K562 treated with DMSO at 1 percent for 12 hours (cell line): Measurements from ENCODE around the gene LGALS13. TPM values are rescaled to one million over a fixed set of nuclear protein-coding genes. Genes with fewer than 3 reads are reported as not detected.

ENCODE experiments used
- total RNA-seq: library from RNA; unstranded; fragments of 300-600 nt; gene quantifications from 2 replicates; pipeline ENCODE4 v1.2.3, GENCODE V29; 2022; ENCODE audit not compliant: insufficient read depth

LGALS13 gene
- total RNA-seq: 3.8 TPM in 1 of 2 replicates, not detected in the other

GRCh38 chr19:39602224-39602623, at the start of gene LGALS13:
Gene LGALS13 (plus strand): TSS chr19:39602524. CDS start chr19:39602569, 45 bp downstream.

GRCh38 chr19:39655613-39656012, 53.3 kb downstream of the LGALS13 start, which contains the start of gene LGALS16:
Gene LGALS16 (plus strand): TSS chr19:39655913. CDS start chr19:39655962, 49 bp downstream.

Other genes starting within 250 kb of the LGALS13 start
- 36.9 and 49.1 TPM in 2 replicates for gene PAF1, start 211.4 kb upstream of the LGALS13 start, total RNA-seq
- 19.4 and 29.2 TPM in 2 replicates for gene MED29, start 211.1 kb upstream of the LGALS13 start, total RNA-seq
- gene ZFP36, start 195.7 kb upstream of the LGALS13 start, total RNA-seq: 14.9 and 25.6 TPM in 2 replicates
- 3.2 and 10.9 TPM in 2 replicates for gene PLEKHG2, start 189.9 kb upstream of the LGALS13 start, total RNA-seq
- gene RPS16, start 166.6 kb upstream of the LGALS13 start, total RNA-seq: 8,803 and 14,511 TPM in 2 replicates
- 87.3 and 120 TPM in 2 replicates for gene SUPT5H, start 156.9 kb upstream of the LGALS13 start, total RNA-seq
- 103 and 120 TPM in 2 replicates for gene TIMM50, start 121.7 kb upstream of the LGALS13 start, total RNA-seq
- 0.70 and 2.0 TPM in 2 replicates for gene DLL3, start 103.6 kb upstream of the LGALS13 start, total RNA-seq
- not detected in 2 replicates for gene SELENOV, start 87.4 kb upstream of the LGALS13 start, total RNA-seq
- gene EID2B, start 69.7 kb upstream of the LGALS13 start, total RNA-seq: 4.9 and 9.6 TPM in 2 replicates
- 19.1 and 23.0 TPM in 2 replicates for gene EID2, start 62.4 kb upstream of the LGALS13 start, total RNA-seq
- gene LGALS16, start 53.4 kb downstream of the LGALS13 start, total RNA-seq: not detected in 2 replicates
- gene LGALS14, start 102.0 kb downstream of the LGALS13 start, total RNA-seq: not detected in 2 replicates
- gene CLC, start 135.5 kb downstream of the LGALS13 start, total RNA-seq: not detected in 2 replicates
- gene LEUTX, start 176.3 kb downstream of the LGALS13 start, total RNA-seq: not detected in 2 replicates
- 8.2 and 12.6 TPM in 2 replicates for gene DYRK1B, start 231.6 kb downstream of the LGALS13 start, total RNA-seq
- gene FBL, start 243.9 kb downstream of the LGALS13 start, total RNA-seq: 323 and 470 TPM in 2 replicates